Measurements from ENCODE around the gene GTF3C5.
"Not testable (repeated sequence)": the region's sequence is repeated elsewhere in the genome, so short reads cannot be mapped to it uniquely, and the experiment has no call there.

The GTF3C5 gene

GRCh38 chr9:133074111-133074651 lies 43.4 kb downstream of the GTF3C5 start:
- H3K9me3 ChIP-seq (ENCODE audit: control insufficient read depth in 1 of 2, low read length in 2 of 2) = no peaks in the 10 kb centered on the region
- no peak overlapping the region for H3K4me3 ChIP-seq (ENCODE audit: low read depth in 1 of 2, low read length in 2 of 2)
- peaks cover 3 to 5% of the 10 kb centered on the region in 2 donors for H3K4me1 ChIP-seq (ENCODE audit: control insufficient read depth in 1 of 2, insufficient read depth in 2 of 2, low read length in 2 of 2)
- no peak overlapping the region for H3K27ac ChIP-seq (ENCODE audit: low read depth, low read length)
- H3K36me3 ChIP-seq (ENCODE audit: control insufficient read depth in 1 of 2, insufficient read depth in 2 of 2, low read length in 2 of 2) = no peaks in the 10 kb centered on the region
- H3K27me3 ChIP-seq (ENCODE audit: control insufficient read depth in 1 of 2, insufficient read depth in 2 of 2, low read length in 2 of 2) = no peaks in the 10 kb centered on the region
- no peak overlapping the region for H3K9ac ChIP-seq (ENCODE audit: low read depth in 1 of 2, low read length in 2 of 2)

DNA sequence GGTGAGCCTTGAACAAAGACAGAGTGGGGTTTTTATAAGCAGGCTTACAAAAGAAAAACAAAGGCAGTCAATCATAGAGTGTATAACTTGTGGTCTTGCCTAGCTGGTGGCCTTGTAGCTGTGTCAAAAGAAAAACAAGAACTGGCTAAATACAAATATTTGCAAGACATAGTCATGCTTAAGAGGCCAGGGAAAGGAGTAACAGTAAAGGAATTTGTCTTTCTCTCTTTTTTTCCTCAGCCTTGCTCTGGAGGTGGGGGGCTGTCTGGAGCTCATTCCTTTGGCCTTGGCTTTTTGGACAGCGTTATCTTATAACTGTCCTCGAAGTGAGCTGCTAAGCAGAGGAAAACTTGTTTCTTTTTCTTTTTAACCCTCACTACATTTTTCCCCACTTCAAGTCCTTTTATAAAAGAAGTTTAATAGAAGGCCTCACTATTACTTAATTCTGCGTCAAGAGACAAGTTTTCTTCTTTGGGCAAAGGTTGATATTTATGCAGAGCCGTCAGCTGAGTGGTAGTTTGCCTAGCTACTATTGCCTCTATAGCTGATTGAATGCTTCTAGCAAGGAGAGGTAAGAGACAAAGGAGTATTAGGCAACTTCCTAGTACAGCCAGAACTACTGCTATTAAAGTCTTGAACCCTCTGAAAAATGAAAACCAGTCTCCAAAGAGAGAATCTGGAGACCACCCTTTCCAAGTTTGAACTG lies 45.3 kb downstream of the GTF3C5 start:
- Histone ChIP-seq H3K27me3 (ENCODE audit: control insufficient read depth in 1 of 2, insufficient read depth in 2 of 2, low read length in 2 of 2) (no peaks in the 10 kb centered on the region), H3K4me3 (ENCODE audit: low read depth in 1 of 2, low read length in 2 of 2) (no peak overlapping the region), H3K9me3 (ENCODE audit: control insufficient read depth in 1 of 2, low read length in 2 of 2) (no peaks in the 10 kb centered on the region), H3K27ac (ENCODE audit: low read depth, low read length) (no peak overlapping the region), H3K36me3 (ENCODE audit: control insufficient read depth in 1 of 2, insufficient read depth in 2 of 2, low read length in 2 of 2) (no peaks in the 10 kb centered on the region), H3K4me1 (ENCODE audit: control insufficient read depth in 1 of 2, insufficient read depth in 2 of 2, low read length in 2 of 2) (peaks cover 3 to 12% of the 10 kb centered on the region in 2 donors), H3K9ac (ENCODE audit: low read depth in 1 of 2, low read length in 2 of 2) (no peak overlapping the region)

- Histone ChIP-seq H3K36me3 (ENCODE audit: control insufficient read depth in 1 of 2, insufficient read depth in 2 of 2, low read length in 2 of 2) (no peaks in the 10 kb centered on the region), H3K4me1 (ENCODE audit: control insufficient read depth in 1 of 2, insufficient read depth in 2 of 2, low read length in 2 of 2) (peaks cover 3 to 13% of the 10 kb centered on the region in 2 donors), H3K4me3 (ENCODE audit: low read depth in 1 of 2, low read length in 2 of 2) (no peak overlapping the region), H3K27ac (ENCODE audit: low read depth, low read length) (no peak overlapping the region), H3K27me3 (ENCODE audit: control insufficient read depth in 1 of 2, insufficient read depth in 2 of 2, low read length in 2 of 2) (no peaks in the 10 kb centered on the region), H3K9me3 (ENCODE audit: control insufficient read depth in 1 of 2, low read length in 2 of 2) (no peaks in the 10 kb centered on the region), H3K9ac (ENCODE audit: low read depth in 1 of 2, low read length in 2 of 2) (no peak overlapping the region)
Measured at GRCh38 chr9:133076691-133077090, 45.9 kb downstream of the GTF3C5 start.

GRCh38 chr9:133078486-133078885 lies 47.7 kb downstream of the GTF3C5 start:
- Histone ChIP-seq H3K4me3 (ENCODE audit: low read depth in 1 of 2, low read length in 2 of 2) (no peak overlapping the region), H3K36me3 (ENCODE audit: control insufficient read depth in 1 of 2, insufficient read depth in 2 of 2, low read length in 2 of 2) (no peaks in the 10 kb centered on the region), H3K27me3 (ENCODE audit: control insufficient read depth in 1 of 2, insufficient read depth in 2 of 2, low read length in 2 of 2) (no peaks in the 10 kb centered on the region), H3K9ac (ENCODE audit: low read depth in 1 of 2, low read length in 2 of 2) (no peak overlapping the region), H3K4me1 (ENCODE audit: control insufficient read depth in 1 of 2, insufficient read depth in 2 of 2, low read length in 2 of 2) (peaks cover 7 to 13% of the 10 kb centered on the region in 2 donors), H3K27ac (ENCODE audit: low read depth, low read length) (no peak overlapping the region), H3K9me3 (ENCODE audit: control insufficient read depth in 1 of 2, low read length in 2 of 2) (no peaks in the 10 kb centered on the region)

DNA sequence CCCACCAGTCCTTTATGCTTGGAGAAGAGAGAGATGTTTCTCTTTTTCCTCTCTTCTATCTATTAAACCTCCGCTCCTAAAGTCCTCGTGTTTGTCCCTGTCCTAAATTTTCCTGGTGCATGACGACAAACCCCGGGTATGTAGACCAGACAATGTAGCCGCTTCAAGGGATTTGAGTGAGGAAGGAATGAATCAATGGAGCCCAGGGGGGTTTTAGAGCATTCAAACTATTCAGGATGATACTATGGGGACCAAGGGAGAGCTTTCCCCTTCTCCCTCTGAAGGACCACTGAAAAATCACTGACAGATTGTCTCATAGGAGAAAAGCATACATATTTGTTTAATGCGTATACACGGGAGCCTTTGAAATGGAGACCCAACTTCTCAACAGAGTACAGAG lies 49.4 kb downstream of the GTF3C5 start:
- H3K27ac ChIP-seq (ENCODE audit: low read depth, low read length) = no peak overlapping the region
- H3K36me3 ChIP-seq (ENCODE audit: control insufficient read depth in 1 of 2, insufficient read depth in 2 of 2, low read length in 2 of 2) = no peaks in the 10 kb centered on the region
- H3K4me1 ChIP-seq (ENCODE audit: control insufficient read depth in 1 of 2, insufficient read depth in 2 of 2, low read length in 2 of 2) = peaks cover 7 to 8% of the 10 kb centered on the region in 2 donors
- H3K27me3 ChIP-seq (ENCODE audit: control insufficient read depth in 1 of 2, insufficient read depth in 2 of 2, low read length in 2 of 2) = no peaks in the 10 kb centered on the region
- no peak overlapping the region for H3K4me3 ChIP-seq (ENCODE audit: low read depth in 1 of 2, low read length in 2 of 2)
- no peak overlapping the region for H3K9ac ChIP-seq (ENCODE audit: low read depth in 1 of 2, low read length in 2 of 2)
- no peaks in the 10 kb centered on the region for H3K9me3 ChIP-seq (ENCODE audit: control insufficient read depth in 1 of 2, low read length in 2 of 2)

DNA sequence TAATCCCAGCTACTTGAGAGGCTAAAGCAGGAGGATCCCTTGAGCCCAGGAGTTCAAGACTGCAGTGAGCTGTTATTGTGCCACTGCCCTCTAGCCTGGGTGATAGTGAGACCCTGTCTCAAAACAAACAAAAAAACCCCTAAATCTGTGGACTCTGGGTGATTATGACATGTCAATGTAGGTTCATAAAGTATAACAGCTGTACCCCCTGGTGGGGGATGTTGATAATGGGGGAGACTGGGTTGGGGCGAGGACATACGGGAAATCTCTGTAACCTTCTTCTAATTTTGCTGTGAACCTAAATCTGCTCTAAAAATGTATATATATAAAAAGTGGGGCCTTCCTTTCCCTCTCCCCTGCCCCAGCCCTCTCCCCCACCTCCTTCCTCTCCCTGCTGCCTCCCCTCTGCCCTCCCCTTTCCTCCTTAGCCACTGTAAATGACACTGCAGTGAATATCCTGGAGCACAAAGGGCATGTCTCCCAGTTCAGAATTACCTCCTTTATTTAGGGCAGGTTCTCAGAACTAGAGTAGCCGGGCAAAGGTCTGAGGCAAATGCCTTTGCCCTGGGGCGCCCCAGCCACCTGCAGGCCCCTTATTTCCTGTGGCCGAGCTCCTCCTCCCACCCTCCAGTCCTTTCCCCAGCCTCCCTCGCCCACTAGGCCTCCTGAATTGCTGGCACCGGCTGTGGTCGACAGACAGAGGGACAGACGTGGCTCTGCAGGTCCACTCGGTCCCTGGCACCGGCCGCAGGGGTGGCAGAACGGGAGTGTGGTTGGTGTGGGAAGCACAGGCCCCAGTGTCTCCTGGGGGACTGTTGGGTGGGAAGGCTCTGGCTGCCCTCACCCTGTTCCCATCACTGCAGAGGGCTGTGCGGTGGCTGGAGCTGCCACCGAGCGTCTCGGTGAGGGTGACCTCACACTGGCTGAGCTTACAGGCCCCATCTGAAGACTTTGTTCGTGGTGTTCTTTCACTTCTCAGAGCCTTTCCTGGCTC lies 50.3 kb downstream of the GTF3C5 start:
- not testable (repeated sequence) for H3K9ac ChIP-seq (ENCODE audit: low read depth in 1 of 2, low read length in 2 of 2); H3K27ac ChIP-seq (ENCODE audit: low read depth, low read length); H3K27me3 ChIP-seq (ENCODE audit: control insufficient read depth in 1 of 2, insufficient read depth in 2 of 2, low read length in 2 of 2); H3K4me3 ChIP-seq (ENCODE audit: low read depth in 1 of 2, low read length in 2 of 2); H3K9me3 ChIP-seq (ENCODE audit: control insufficient read depth in 1 of 2, low read length in 2 of 2); H3K36me3 ChIP-seq (ENCODE audit: control insufficient read depth in 1 of 2, insufficient read depth in 2 of 2, low read length in 2 of 2); H3K4me1 ChIP-seq (ENCODE audit: control insufficient read depth in 1 of 2, insufficient read depth in 2 of 2, low read length in 2 of 2)

GRCh38 chr9:133081957-133082644 lies 51.3 kb downstream of the GTF3C5 start:
- H3K27me3 ChIP-seq (ENCODE audit: control insufficient read depth in 1 of 2, insufficient read depth in 2 of 2, low read length in 2 of 2); H3K4me1 ChIP-seq (ENCODE audit: control insufficient read depth in 1 of 2, insufficient read depth in 2 of 2, low read length in 2 of 2): not testable (repeated sequence)

DNA sequence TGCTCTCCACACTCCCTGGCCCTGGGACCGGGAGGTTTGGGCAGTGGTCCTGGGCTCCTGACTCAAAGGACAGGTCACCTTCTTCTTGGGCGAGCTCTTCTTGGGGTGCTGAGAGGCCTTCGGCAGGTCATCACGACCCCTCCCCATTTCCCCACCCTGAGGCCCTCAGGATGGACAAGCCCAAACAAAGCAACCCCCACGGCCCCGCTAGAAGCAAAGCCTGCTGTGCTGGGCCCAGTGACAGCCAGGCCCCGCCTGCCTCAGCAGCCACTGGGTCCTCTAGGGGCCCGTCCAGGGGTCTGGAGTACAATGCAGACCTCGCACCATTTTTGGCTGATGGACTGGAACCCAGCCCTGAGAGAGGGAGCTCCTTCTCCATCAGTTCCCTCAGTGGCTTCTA lies 52.9 kb downstream of the GTF3C5 start:
- not testable (repeated sequence) for H3K4me1 ChIP-seq (ENCODE audit: control insufficient read depth in 1 of 2, insufficient read depth in 2 of 2, low read length in 2 of 2); H3K9me3 ChIP-seq (ENCODE audit: control insufficient read depth in 1 of 2, low read length in 2 of 2); H3K9ac ChIP-seq (ENCODE audit: low read depth in 1 of 2, low read length in 2 of 2); H3K4me3 ChIP-seq (ENCODE audit: low read depth in 1 of 2, low read length in 2 of 2); H3K36me3 ChIP-seq (ENCODE audit: control insufficient read depth in 1 of 2, insufficient read depth in 2 of 2, low read length in 2 of 2); H3K27me3 ChIP-seq (ENCODE audit: control insufficient read depth in 1 of 2, insufficient read depth in 2 of 2, low read length in 2 of 2); H3K27ac ChIP-seq (ENCODE audit: low read depth, low read length)

More at GRCh38 chr9:133081957-133082644, 51.3 kb downstream of the GTF3C5 start:
- H3K9me3 ChIP-seq (ENCODE audit: control insufficient read depth in 1 of 2, low read length in 2 of 2); H3K9ac ChIP-seq (ENCODE audit: low read depth in 1 of 2, low read length in 2 of 2); H3K36me3 ChIP-seq (ENCODE audit: control insufficient read depth in 1 of 2, insufficient read depth in 2 of 2, low read length in 2 of 2); H3K27ac ChIP-seq (ENCODE audit: low read depth, low read length); H3K4me3 ChIP-seq (ENCODE audit: low read depth in 1 of 2, low read length in 2 of 2): not testable (repeated sequence)

DNA sequence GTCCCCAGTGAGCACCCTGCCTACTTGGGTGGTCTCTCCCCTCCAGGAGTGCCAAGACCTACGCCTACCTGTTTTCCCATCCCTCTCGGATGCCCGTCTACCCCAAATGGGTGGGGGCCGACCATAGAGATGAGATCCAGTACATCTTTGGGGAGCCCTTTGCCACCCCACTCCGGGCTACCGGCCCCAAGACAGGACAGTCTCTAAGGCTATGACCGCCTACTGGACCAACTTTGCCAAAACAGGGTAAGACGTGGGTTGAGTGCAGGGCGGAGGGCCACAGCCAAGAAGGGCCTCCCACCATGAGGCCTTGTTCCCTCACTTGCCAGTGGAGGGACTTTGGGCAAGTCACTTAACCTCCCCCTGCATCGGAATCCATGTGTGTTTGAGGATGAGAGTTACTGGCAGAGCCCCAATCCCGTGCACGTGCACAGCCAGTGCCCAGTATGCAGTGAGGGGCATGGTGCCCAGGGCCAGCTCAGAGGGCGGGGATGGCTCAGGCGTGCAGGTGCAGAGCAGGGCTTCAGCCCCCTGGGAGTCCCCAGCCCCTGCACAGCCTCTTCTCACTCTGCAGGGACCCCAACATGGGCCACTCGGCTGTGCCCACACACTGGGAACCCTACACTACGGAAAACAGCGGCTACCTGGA lies 55.5 kb downstream of the GTF3C5 start:
- not testable (repeated sequence) for H3K9ac ChIP-seq (ENCODE audit: low read depth in 1 of 2, low read length in 2 of 2); H3K27ac ChIP-seq (ENCODE audit: low read depth, low read length); H3K27me3 ChIP-seq (ENCODE audit: control insufficient read depth in 1 of 2, insufficient read depth in 2 of 2, low read length in 2 of 2); H3K4me1 ChIP-seq (ENCODE audit: control insufficient read depth in 1 of 2, insufficient read depth in 2 of 2, low read length in 2 of 2); H3K4me3 ChIP-seq (ENCODE audit: low read depth in 1 of 2, low read length in 2 of 2); H3K36me3 ChIP-seq (ENCODE audit: control insufficient read depth in 1 of 2, insufficient read depth in 2 of 2, low read length in 2 of 2); H3K9me3 ChIP-seq (ENCODE audit: control insufficient read depth in 1 of 2, low read length in 2 of 2)
